ENCODE data around the gene PSMD10. TPM values are rescaled to one million over a fixed set of nuclear protein-coding genes. Genes with fewer than 3 reads are reported as not detected.

Gene PSMD10
- total RNA-seq, 1 experiment from 2014 or later, result 41.1 TPM

- Mint-ChIP-seq H3K4me1 (ENCODE audit: low read depth, unreplicated experiment) (no peaks in the 10 kb centered on the region), H3K27ac (ENCODE audit: unreplicated experiment) (no peak overlapping the region), H3K27me3 (ENCODE audit: insufficient read depth, unreplicated experiment) (no peaks in the 10 kb centered on the region), H3K9me3 (ENCODE audit: unreplicated experiment) (no peaks in the 10 kb centered on the region), H3K36me3 (ENCODE audit: insufficient read depth, unreplicated experiment) (no peaks in the 10 kb centered on the region), H3K4me3 (ENCODE audit: unreplicated experiment) (no peak overlapping the region)
- CTCF ChIA-PET, result no interaction called here
- Histone ChIP-seq H3K4me1 (no peaks in the 10 kb centered on the region), H3K36me3 (ENCODE audit: control insufficient read depth, insufficient read depth, low read length) (no peaks in the 10 kb centered on the region), H3K27me3 (replicated peaks; ENCODE audit: control insufficient read depth, insufficient read depth, low read length) (no peaks in the 10 kb centered on the region), H3K4me3 (ENCODE audit: low read depth, low read length) (no peak overlapping the region), H3K9me3 (no peaks in the 10 kb centered on the region)
- TF ChIP-seq CTCF (IDR thresholded peaks at IDR 0.05; ENCODE audit: insufficient read depth in 1 of 2, low read depth in 1 of 2, low read length in 1 of 2, severe bottlenecking in 1 of 2, unreplicated experiment in 1 of 2), result no peak
- DNase-seq, result no peak
- intact Hi-C loops (cut with micrococcal nuclease; ENCODE audit: unreplicated experiment), result no loop called here
- BruUV-seq (replicated peaks), result no TSS peak
- POLR2A ChIA-PET, result interaction anchor here (0.7 kb wide), 1 partner anchor 115 kb away, joined by 6 read pairs; no protein-coding TSS in a partner anchor
These were observed 41.5 kb upstream of the PSMD10 start for GRCh38 chrX:108132876-108133275.

- intact Hi-C loops (cut with micrococcal nuclease; ENCODE audit: unreplicated experiment), result no loop called here
- CTCF ChIA-PET, result no interaction called here
- POLR2A ChIA-PET, result no interaction called here
These were observed 40.7 kb upstream of the PSMD10 start for GRCh38 chrX:108132034-108132433.

GRCh38 chrX:108131471-108131870 is 40.1 kb upstream of the PSMD10 start:
- Mint-ChIP-seq H3K36me3 (ENCODE audit: insufficient read depth, unreplicated experiment) (no peaks in the 10 kb centered on the region), H3K27ac (ENCODE audit: unreplicated experiment) (no peak overlapping the region), H3K27me3 (ENCODE audit: insufficient read depth, unreplicated experiment) (no peaks in the 10 kb centered on the region), H3K4me3 (ENCODE audit: unreplicated experiment) (no peak overlapping the region), H3K9me3 (ENCODE audit: unreplicated experiment) (no peaks in the 10 kb centered on the region), H3K4me1 (ENCODE audit: low read depth, unreplicated experiment) (no peaks in the 10 kb centered on the region)
- no peak for TF ChIP-seq CTCF (IDR thresholded peaks at IDR 0.05; ENCODE audit: insufficient read depth in 1 of 2, low read depth in 1 of 2, low read length in 1 of 2, severe bottlenecking in 1 of 2, unreplicated experiment in 1 of 2)
- Histone ChIP-seq H3K4me3 (ENCODE audit: low read depth, low read length) (no peak overlapping the region), H3K27me3 (replicated peaks; ENCODE audit: control insufficient read depth, insufficient read depth, low read length) (no peaks in the 10 kb centered on the region), H3K9me3 (no peaks in the 10 kb centered on the region), H3K36me3 (ENCODE audit: control insufficient read depth, insufficient read depth, low read length) (no peaks in the 10 kb centered on the region), H3K4me1 (no peaks in the 10 kb centered on the region)
- ChIA-PET POLR2A (no interaction called here), CTCF (no interaction called here)
- intact Hi-C loops (cut with micrococcal nuclease; ENCODE audit: unreplicated experiment), result no loop called here
- no TSS peak for BruUV-seq (replicated peaks)
- no peak for DNase-seq

More at GRCh38 chrX:108132034-108132433, 40.7 kb upstream of the PSMD10 start:
- Mint-ChIP-seq H3K4me3 (ENCODE audit: unreplicated experiment) (no peak overlapping the region), H3K27me3 (ENCODE audit: insufficient read depth, unreplicated experiment) (no peaks in the 10 kb centered on the region), H3K4me1 (ENCODE audit: low read depth, unreplicated experiment) (no peaks in the 10 kb centered on the region), H3K36me3 (ENCODE audit: insufficient read depth, unreplicated experiment) (no peaks in the 10 kb centered on the region), H3K9me3 (ENCODE audit: unreplicated experiment) (no peaks in the 10 kb centered on the region), H3K27ac (ENCODE audit: unreplicated experiment) (no peak overlapping the region)
- no peaks in the 10 kb centered on the region for H3K27me3 ChIP-seq (replicated peaks; ENCODE audit: control insufficient read depth, insufficient read depth, low read length)
- no peak for DNase-seq
- no peaks in the 10 kb centered on the region for H3K36me3 ChIP-seq (ENCODE audit: control insufficient read depth, insufficient read depth, low read length)
- H3K4me1 ChIP-seq, result no peaks in the 10 kb centered on the region
- no TSS peak for BruUV-seq (replicated peaks)
- no peak overlapping the region for H3K4me3 ChIP-seq (ENCODE audit: low read depth, low read length)
- no peak for TF ChIP-seq CTCF (IDR thresholded peaks at IDR 0.05; ENCODE audit: insufficient read depth in 1 of 2, low read depth in 1 of 2, low read length in 1 of 2, severe bottlenecking in 1 of 2, unreplicated experiment in 1 of 2)
- H3K9me3 ChIP-seq, result no peaks in the 10 kb centered on the region
